CD4-positive, alpha-beta T cell treated with Interleukin-12 subunit alpha and Interleukin-12 subunit beta, for 1 hour (primary cell): ENCODE measurements around the gene CYS1.
A peak's percentile ranks its signal among the peaks of the same experiment; 100 is the strongest.
"Not testable (repeated sequence)": the region's sequence is repeated elsewhere in the genome, so short reads cannot be mapped to it uniquely, and the experiment has no call there.

Source experiments
- DNase-seq: peaks from one replicate; pipeline ENCODE4 v3.0.0-alpha.2; 2020

Gene CYS1

GRCh38 chr2:10079870-10080535, at the start of gene CYS1:
CYS1 (minus strand) TSS chr2:10080411; CDS start chr2:10080223, 188 bp downstream.
- no peak for DNase-seq

GRCh38 chr2:10129490-10129889, 49.3 kb upstream of the CYS1 start:
- DNase-seq: no peak

GRCh38 chr2:10128420-10128819, 48.2 kb upstream of the CYS1 start:
- DNase-seq: no peak

- DNase-seq: no peak
Measured at GRCh38 chr2:10126632-10127026, 46.4 kb upstream of the CYS1 start.

- DNase-seq: no peak
Measured at GRCh38 chr2:10125842-10126631, 45.8 kb upstream of the CYS1 start.

GRCh38 chr2:10124538-10125045, 44.4 kb upstream of the CYS1 start:
- DNase-seq: peak; percentile 83

- DNase-seq: no peak
Measured at GRCh38 chr2:10123281-10123680, 43.1 kb upstream of the CYS1 start.

- DNase-seq: peak; percentile 91
Measured at GRCh38 chr2:10122500-10123280, 42.5 kb upstream of the CYS1 start, which contains the start of gene RRM2. RRM2 (plus strand) TSS chr2:10122739; CDS start chr2:10122799, 60 bp downstream.

- DNase-seq: no peak
Measured at GRCh38 chr2:10120877-10121574, 40.8 kb upstream of the CYS1 start.

- DNase-seq: peak; percentile 89
Measured at GRCh38 chr2:10120158-10120876, 40.1 kb upstream of the CYS1 start.

GRCh38 chr2:10119601-10120157, 39.5 kb upstream of the CYS1 start:
- DNase-seq: no peak

GRCh38 chr2:10119027-10119325, 38.8 kb upstream of the CYS1 start:
- no peak for DNase-seq

- DNase-seq: no peak
Measured at GRCh38 chr2:10109311-10109710, 29.1 kb upstream of the CYS1 start.

- not testable (repeated sequence) for DNase-seq
Measured at GRCh38 chr2:10104906-10105305, 24.7 kb upstream of the CYS1 start.

- DNase-seq: no peak
Measured at GRCh38 chr2:10103179-10103578, 23.0 kb upstream of the CYS1 start.

- DNase-seq: no peak
Measured at GRCh38 chr2:10101491-10101890, 21.3 kb upstream of the CYS1 start.

GRCh38 chr2:10097352-10098148, 17.3 kb upstream of the CYS1 start:
- peak; percentile 36 for DNase-seq

- DNase-seq: no peak
Measured at GRCh38 chr2:10096641-10097040, 16.4 kb upstream of the CYS1 start.

- no peak for DNase-seq
Measured at GRCh38 chr2:10095175-10095574, 15.0 kb upstream of the CYS1 start.

GRCh38 chr2:10094271-10094814, 14.1 kb upstream of the CYS1 start:
- no peak for DNase-seq

- not testable (repeated sequence) for DNase-seq
Measured at GRCh38 chr2:10091889-10092244, 11.7 kb upstream of the CYS1 start.
